ENCODE results near the gene GPX8. TPM values are rescaled to one million over a fixed set of nuclear protein-coding genes. Genes with fewer than 3 reads are reported as not detected.

GPX8 gene
- polyA plus RNA-seq, 3 donors, result not detected

DNA sequence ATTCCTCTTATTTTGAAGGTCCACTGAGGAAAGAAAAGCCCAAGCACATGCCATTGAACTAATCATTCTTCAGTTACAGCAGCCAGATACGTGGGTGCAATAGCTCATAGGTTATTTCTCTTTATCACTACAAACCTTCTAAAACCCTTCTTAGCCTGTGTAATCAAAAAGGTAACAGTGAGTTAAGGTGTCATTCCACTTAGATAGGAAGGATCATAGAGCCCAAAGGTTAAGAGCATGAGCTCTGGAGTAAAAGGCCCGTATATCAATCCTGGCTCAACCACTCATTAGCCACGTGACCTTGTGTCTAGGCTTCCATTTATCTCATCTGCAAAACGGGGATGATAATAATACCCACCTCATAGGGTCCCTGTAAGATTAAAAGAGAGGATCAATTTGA, 2.7 kb downstream of the GPX8 start:
- intact Hi-C loops (cut with micrococcal nuclease), result no loop called here
- Histone ChIP-seq H3K36me3 (replicated peaks in 1 of 2; ENCODE audit: control insufficient read depth in 1 of 2, insufficient read depth in 2 of 2, low read length in 2 of 2) (no peaks in the 10 kb centered on the region), H3K27ac (ENCODE audit: low read depth in 1 of 2, low read length in 2 of 2) (no peak overlapping the region), H3K4me2 (replicated peaks; ENCODE audit: extremely low read depth, low read length, poor library complexity, severe bottlenecking) (no peak overlapping the region), H3K27me3 (ENCODE audit: control insufficient read depth in 2 of 2, insufficient read depth in 2 of 2, low read length in 2 of 2) (peaks cover 22 to 41% of the 10 kb centered on the region in 2 donors), H3K9ac (ENCODE audit: insufficient read depth, low read length, poor library complexity, severe bottlenecking) (no peak overlapping the region), H3K79me2 (ENCODE audit: insufficient read depth, low read length) (no peaks in the 10 kb centered on the region), H3K4me3 (replicated peaks in 1 of 3; ENCODE audit: low read depth in 2 of 3, low read length in 3 of 3) (no peak overlapping the region), H3K9me3 (replicated peaks in 1 of 2; ENCODE audit: control insufficient read depth in 1 of 2, insufficient read depth in 1 of 2, low read length in 2 of 2) (no peaks in the 10 kb centered on the region), H2AFZ (ENCODE audit: insufficient read depth, low read depth, low read length, poor library complexity, severe bottlenecking) (no peak overlapping the region), H4K20me1 (ENCODE audit: insufficient read depth, low read length) (no peaks in the 10 kb centered on the region), H3K4me1 (ENCODE audit: control insufficient read depth in 1 of 2, insufficient read depth in 2 of 2, low read length in 2 of 2) (no peaks in the 10 kb centered on the region)
- Mint-ChIP-seq H3K4me3 (no peak overlapping the region), H3K4me1 (peaks cover 9% of the 10 kb centered on the region), H3K9me3 (peaks cover 0 to 2% (median 0%) of the 10 kb centered on the region in 7 donors), H3K36me3 (no peaks in the 10 kb centered on the region), H3K27me3 (ENCODE audit: low read depth in 3 of 3) (peaks cover 21 to 56% (median 31%) of the 10 kb centered on the region in 3 donors), H3K27ac (no peak overlapping the region)
- no CpG with 5 or more reads among the region's 4 CpGs for WGBS (ENCODE audit: insufficient coverage)
- TF ChIP-seq CTCF (IDR thresholded peaks at IDR 0.05), result no peak
- no peak for DNase-seq

GRCh38 chr5:55171471-55171870, 11.5 kb downstream of the GPX8 start:
- TF ChIP-seq CTCF (IDR thresholded peaks at IDR 0.05), result no peak
- Mint-ChIP-seq H3K27ac (no peak overlapping the region), H3K4me1 (peaks cover 26% of the 10 kb centered on the region), H3K9me3 (peaks cover 0 to 17% (median 0%) of the 10 kb centered on the region in 7 donors), H3K4me3 (no peak overlapping the region), H3K27me3 (ENCODE audit: low read depth in 3 of 3) (peaks cover 61 to 77% (median 68%) of the 10 kb centered on the region in 3 donors), H3K36me3 (peaks cover 0 to 2% of the 10 kb centered on the region in 2 donors)
- WGBS (ENCODE audit: insufficient coverage), result 13% methylated on average over 1 of the region's 2 CpGs
- Histone ChIP-seq H2AFZ (ENCODE audit: insufficient read depth, low read depth, low read length, poor library complexity, severe bottlenecking) (no peak overlapping the region), H3K79me2 (ENCODE audit: insufficient read depth, low read length) (no peaks in the 10 kb centered on the region), H3K9me3 (replicated peaks in 1 of 2; ENCODE audit: control insufficient read depth in 1 of 2, insufficient read depth in 1 of 2, low read length in 2 of 2) (peaks cover 0 to 11% of the 10 kb centered on the region in 2 donors), H3K9ac (ENCODE audit: insufficient read depth, low read length, poor library complexity, severe bottlenecking) (no peak overlapping the region), H3K4me2 (replicated peaks; ENCODE audit: extremely low read depth, low read length, poor library complexity, severe bottlenecking) (no peak overlapping the region), H3K36me3 (replicated peaks in 1 of 2; ENCODE audit: control insufficient read depth in 1 of 2, insufficient read depth in 2 of 2, low read length in 2 of 2) (no peaks in the 10 kb centered on the region), H3K27ac (ENCODE audit: low read depth in 1 of 2, low read length in 2 of 2) (no peak overlapping the region), H3K27me3 (ENCODE audit: control insufficient read depth in 2 of 2, insufficient read depth in 2 of 2, low read length in 2 of 2) (peaks cover 46 to 71% of the 10 kb centered on the region in 2 donors), H4K20me1 (ENCODE audit: insufficient read depth, low read length) (no peaks in the 10 kb centered on the region), H3K4me1 (ENCODE audit: control insufficient read depth in 1 of 2, insufficient read depth in 2 of 2, low read length in 2 of 2) (peaks cover 26 to 28% of the 10 kb centered on the region in 2 donors), H3K4me3 (replicated peaks in 1 of 3; ENCODE audit: low read depth in 2 of 3, low read length in 3 of 3) (no peak overlapping the region)
- DNase-seq, result no peak
- intact Hi-C loops (cut with micrococcal nuclease), result no loop called here
